Measurements from ENCODE around the gene FADD. TPM values are rescaled to one million over a fixed set of nuclear protein-coding genes. Genes with fewer than 3 reads are reported as not detected.
A peak's percentile ranks its signal among the peaks of the same experiment; 100 is the strongest.

The FADD gene
- total RNA-seq, 4 donors from 2014 or later: 17.9 to 24.5 (median 21.0) TPM

DNA sequence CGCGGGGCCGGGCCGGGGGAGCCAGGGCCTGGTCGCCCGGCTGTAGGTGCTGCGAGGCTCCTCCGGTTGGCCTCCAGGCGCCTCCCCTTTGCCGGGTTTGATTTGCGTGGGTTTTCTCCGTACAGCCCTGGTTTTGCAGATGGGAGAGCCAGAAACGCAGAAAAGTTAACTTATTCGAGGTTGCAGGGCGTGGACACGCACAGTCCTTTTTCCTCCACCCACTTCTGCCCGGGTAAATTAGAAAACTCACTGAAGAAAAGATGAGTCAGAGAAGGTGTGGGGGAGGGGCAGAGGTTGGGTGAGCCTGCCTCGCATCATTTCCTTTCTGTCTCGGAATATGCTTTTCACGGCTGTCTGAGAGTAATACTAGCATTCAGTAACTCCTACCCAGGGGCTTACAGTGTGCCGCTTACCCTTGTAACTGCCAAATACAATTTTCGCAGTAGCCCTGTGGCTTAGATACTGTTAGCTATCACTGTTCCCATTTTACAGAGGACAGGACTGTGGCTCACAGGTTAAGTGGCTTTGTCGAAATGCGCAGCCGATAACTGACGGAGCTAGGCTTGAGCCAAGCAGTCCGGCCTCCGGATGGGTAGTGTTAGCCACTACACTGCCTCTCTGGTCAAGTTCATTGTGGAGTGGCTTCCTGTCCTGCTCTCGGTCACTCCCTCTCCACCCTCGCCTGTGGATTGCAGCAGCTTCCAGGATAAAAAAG, 812 bp downstream of the FADD start:
- H3K4me3 ChIP-seq (ENCODE audit: low read depth, poor library complexity, severe bottlenecking): peak overlapping the region; percentile 69
- DNase-seq (ENCODE audit: low spot score in 2 of 2): peak in 1 of 2 donors; percentile 72
- 6 to 8% methylated on average over 29 to 30 of the region's 30 CpGs for WGBS, 2 donors
- no peak for TF ChIP-seq POLR2A (IDR thresholded peaks at IDR 0.05)
- TF ChIP-seq, protein P1, sequence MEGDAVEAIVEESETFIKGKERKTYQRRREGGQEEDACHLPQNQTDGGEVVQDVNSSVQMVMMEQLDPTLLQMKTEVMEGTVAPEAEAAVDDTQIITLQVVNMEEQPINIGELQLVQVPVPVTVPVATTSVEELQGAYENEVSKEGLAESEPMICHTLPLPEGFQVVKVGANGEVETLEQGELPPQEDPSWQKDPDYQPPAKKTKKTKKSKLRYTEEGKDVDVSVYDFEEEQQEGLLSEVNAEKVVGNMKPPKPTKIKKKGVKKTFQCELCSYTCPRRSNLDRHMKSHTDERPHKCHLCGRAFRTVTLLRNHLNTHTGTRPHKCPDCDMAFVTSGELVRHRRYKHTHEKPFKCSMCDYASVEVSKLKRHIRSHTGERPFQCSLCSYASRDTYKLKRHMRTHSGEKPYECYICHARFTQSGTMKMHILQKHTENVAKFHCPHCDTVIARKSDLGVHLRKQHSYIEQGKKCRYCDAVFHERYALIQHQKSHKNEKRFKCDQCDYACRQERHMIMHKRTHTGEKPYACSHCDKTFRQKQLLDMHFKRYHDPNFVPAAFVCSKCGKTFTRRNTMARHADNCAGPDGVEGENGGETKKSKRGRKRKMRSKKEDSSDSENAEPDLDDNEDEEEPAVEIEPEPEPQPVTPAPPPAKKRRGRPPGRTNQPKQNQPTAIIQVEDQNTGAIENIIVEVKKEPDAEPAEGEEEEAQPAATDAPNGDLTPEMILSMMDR (IDR thresholded peaks at IDR 0.05): no peak
- intact Hi-C loops (cut with DNase I; ENCODE audit: low total_unique reads): no loop called here

DNA sequence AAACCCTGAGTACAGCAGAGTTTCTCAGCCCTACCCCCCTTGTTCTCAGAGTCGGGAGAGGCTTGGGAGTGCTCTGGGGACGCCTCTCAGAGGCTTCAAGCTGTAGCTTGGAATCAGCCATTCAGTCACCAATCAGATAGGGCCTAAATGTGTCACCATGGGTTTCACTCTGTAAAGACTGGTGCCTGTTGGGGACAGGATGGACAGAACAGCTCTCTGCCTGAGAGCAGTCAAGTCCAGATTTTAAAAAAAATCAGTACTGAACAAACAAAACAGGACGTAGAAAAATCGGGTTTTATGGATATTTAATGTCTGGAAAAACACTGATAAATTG, 1.3 kb downstream of the FADD start:
- DNase-seq (ENCODE audit: low spot score in 2 of 2): no peak
- 39 to 40% methylated on average over 4 of the region's 4 CpGs for WGBS, 2 donors
- TF ChIP-seq, protein P1 (IDR thresholded peaks at IDR 0.05): no peak
- TF ChIP-seq POLR2A (IDR thresholded peaks at IDR 0.05): no peak
- intact Hi-C loops (cut with DNase I; ENCODE audit: low total_unique reads): no loop called here
- H3K4me3 ChIP-seq (ENCODE audit: low read depth, poor library complexity, severe bottlenecking): peak overlapping the region; percentile 69

DNA sequence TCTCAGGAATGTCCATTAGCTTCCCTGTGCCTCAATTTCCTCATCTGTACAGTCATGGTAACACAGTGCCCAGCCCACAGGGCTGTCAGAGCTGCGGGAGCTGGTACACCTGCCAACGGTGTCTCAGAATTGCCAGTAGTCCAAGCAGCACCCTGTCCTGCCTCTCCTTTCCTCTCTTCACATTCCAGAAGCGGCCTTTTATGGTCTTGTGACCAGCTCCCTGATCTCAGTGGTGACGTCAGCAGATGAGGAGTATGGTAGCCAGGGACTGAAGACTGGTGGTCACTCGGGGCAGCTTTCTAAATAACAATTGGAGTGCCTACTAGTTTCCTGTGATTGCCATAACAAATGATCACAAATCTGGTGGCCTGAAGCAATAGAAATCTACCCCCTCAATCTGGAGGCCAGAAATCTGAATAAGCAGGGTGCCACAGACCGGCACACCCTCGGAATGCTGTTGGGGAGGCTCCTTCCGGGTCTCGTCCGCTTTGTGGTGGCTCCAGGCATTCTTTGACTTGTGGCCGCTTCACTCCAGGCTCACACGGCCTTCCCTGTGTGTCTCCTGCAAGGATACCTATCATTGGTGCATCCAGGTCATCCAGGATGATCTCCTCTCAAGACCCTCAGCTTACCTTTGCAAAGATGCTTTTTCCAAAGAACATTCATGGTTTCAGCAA, 2.1 kb downstream of the FADD start:
- H3K4me3 ChIP-seq (ENCODE audit: low read depth, poor library complexity, severe bottlenecking): no peak overlapping the region
- no peak for DNase-seq (ENCODE audit: low spot score in 2 of 2)
- intact Hi-C loops (cut with DNase I; ENCODE audit: low total_unique reads): no loop called here
- TF ChIP-seq, protein P1 (IDR thresholded peaks at IDR 0.05): no peak
- no peak for TF ChIP-seq POLR2A (IDR thresholded peaks at IDR 0.05)
- WGBS, 2 donors: 69 to 77% methylated on average over 12 of the region's 12 CpGs

DNA sequence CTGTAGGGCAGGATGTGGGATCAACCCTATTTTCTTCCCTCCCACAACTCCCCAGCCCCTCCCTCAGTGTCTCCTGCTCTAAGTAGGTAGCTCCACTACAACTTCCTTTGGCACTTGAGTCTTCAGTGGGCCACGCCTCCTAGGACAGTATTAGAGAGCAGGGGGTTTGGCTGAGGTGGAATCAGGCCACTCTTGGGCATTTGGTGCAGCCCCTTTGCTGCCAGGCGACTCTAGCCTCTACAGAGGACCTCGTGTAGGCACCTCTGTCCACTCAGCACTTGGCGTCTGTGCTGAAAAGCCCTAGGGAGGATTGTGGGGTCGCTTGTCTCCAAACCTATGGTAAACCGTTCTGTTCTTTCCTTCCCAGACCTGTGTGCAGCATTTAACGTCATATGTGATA, 2.7 kb downstream of the FADD start:
- no peak overlapping the region for H3K4me3 ChIP-seq (ENCODE audit: low read depth, poor library complexity, severe bottlenecking)
- WGBS, 2 donors: 74 to 80% methylated on average over 7 of the region's 7 CpGs
- TF ChIP-seq POLR2A (IDR thresholded peaks at IDR 0.05): no peak
- TF ChIP-seq, protein P1 (IDR thresholded peaks at IDR 0.05): no peak
- intact Hi-C loops (cut with DNase I; ENCODE audit: low total_unique reads): no loop called here
- no peak for DNase-seq (ENCODE audit: low spot score in 2 of 2)

DNA sequence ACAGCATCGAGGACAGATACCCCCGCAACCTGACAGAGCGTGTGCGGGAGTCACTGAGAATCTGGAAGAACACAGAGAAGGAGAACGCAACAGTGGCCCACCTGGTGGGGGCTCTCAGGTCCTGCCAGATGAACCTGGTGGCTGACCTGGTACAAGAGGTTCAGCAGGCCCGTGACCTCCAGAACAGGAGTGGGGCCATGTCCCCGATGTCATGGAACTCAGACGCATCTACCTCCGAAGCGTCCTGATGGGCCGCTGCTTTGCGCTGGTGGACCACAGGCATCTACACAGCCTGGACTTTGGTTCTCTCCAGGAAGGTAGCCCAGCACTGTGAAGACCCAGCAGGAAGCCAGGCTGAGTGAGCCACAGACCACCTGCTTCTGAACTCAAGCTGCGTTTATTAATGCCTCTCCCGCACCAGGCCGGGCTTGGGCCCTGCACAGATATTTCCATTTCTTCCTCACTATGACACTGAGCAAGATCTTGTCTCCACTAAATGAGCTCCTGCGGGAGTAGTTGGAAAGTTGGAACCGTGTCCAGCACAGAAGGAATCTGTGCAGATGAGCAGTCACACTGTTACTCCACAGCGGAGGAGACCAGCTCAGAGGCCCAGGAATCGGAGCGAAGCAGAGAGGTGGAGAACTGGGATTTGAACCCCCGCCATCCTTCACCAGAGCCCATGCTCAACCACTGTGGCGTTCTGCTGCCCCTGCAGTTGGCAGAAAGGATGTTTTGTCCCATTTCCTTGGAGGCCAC, 3.3 kb downstream of the FADD start:
- WGBS, 2 donors: 93 to 95% methylated on average over 22 of the region's 22 CpGs
- H3K4me3 ChIP-seq (ENCODE audit: low read depth, poor library complexity, severe bottlenecking): no peak overlapping the region
- intact Hi-C loops (cut with DNase I; ENCODE audit: low total_unique reads): no loop called here
- DNase-seq (ENCODE audit: low spot score in 2 of 2): no peak
- TF ChIP-seq, protein P1 (IDR thresholded peaks at IDR 0.05): no peak
- no peak for TF ChIP-seq POLR2A (IDR thresholded peaks at IDR 0.05)

Data from lower leg skin (tissue), 4 donors.